Memory B cell (primary cell): ENCODE measurements around the gene INPP5K.
"Not testable (repeated sequence)": the region's sequence is repeated elsewhere in the genome, so short reads cannot be mapped to it uniquely, and the experiment has no call there.

Experiments
- ATAC-seq: fragments of 150-1000 bp; cut with Tn5 transposase; 2 replicates; pipeline ENCODE4 v1.10.0; 2021; ENCODE audit warnings: low read depth, mild to moderate bottlenecking, moderate library complexity
- DNase-seq, 2 donors: peaks; one replicate each; pipeline ENCODE4 v3.0.0; 2022; ENCODE audit warnings: low spot score in 2 of 2
- H3K27ac Mint-ChIP-seq: one replicate; pipeline ENCODE4 v1.8.0; 2022; ENCODE audit warnings: mild to moderate bottlenecking, moderate library complexity, mixed read lengths
- H3K27me3 Mint-ChIP-seq: one replicate; pipeline ENCODE4 v1.8.0; 2022; ENCODE audit warnings: mixed read lengths
- H3K36me3 Mint-ChIP-seq: one replicate; pipeline ENCODE4 v1.8.0; 2022; ENCODE audit warnings: mild to moderate bottlenecking, mixed read lengths
- H3K4me1 Mint-ChIP-seq: one replicate; pipeline ENCODE4 v1.8.0; 2022; ENCODE audit warnings: mixed read lengths
- H3K4me3 Mint-ChIP-seq: one replicate; pipeline ENCODE4 v1.8.0; 2022; ENCODE audit warnings: mild to moderate bottlenecking, moderate library complexity, mixed read lengths
- H3K9me3 Mint-ChIP-seq: one replicate; pipeline ENCODE4 v1.8.0; 2022; ENCODE audit warnings: mixed read lengths

Gene INPP5K

GRCh38 chr17:1462164-1463112 is 54.0 kb downstream of the INPP5K start:
- H3K27ac Mint-ChIP-seq = peak overlapping the region; percentile 82

GRCh38 chr17:1461198-1461944 is 55.0 kb downstream of the INPP5K start:
- H3K4me1 Mint-ChIP-seq = peaks cover 32% of the 10 kb centered on the region
- H3K4me3 Mint-ChIP-seq = no peak overlapping the region
- H3K27ac Mint-ChIP-seq = no peak overlapping the region
- no peaks in the 10 kb centered on the region for H3K36me3 Mint-ChIP-seq
- H3K27me3 Mint-ChIP-seq = peaks cover 4% of the 10 kb centered on the region
- H3K9me3 Mint-ChIP-seq = no peaks in the 10 kb centered on the region
- no peak for DNase-seq
- ATAC-seq = no peak

More at GRCh38 chr17:1462164-1463112, 54.0 kb downstream of the INPP5K start:
- Mint-ChIP-seq H3K36me3 (no peaks in the 10 kb centered on the region), H3K4me3 (peak overlapping the region; percentile 78), H3K27me3 (peaks cover 4% of the 10 kb centered on the region), H3K4me1 (peaks cover 29% of the 10 kb centered on the region), H3K9me3 (no peaks in the 10 kb centered on the region)
- ATAC-seq = no peak
- DNase-seq = no peak

GRCh38 chr17:1460233-1460632 is 56.2 kb downstream of the INPP5K start:
- no peak for DNase-seq
- ATAC-seq = no peak
- Mint-ChIP-seq H3K27ac (no peak overlapping the region), H3K27me3 (peaks cover 4% of the 10 kb centered on the region), H3K4me3 (no peak overlapping the region), H3K9me3 (no peaks in the 10 kb centered on the region), H3K4me1 (peaks cover 34% of the 10 kb centered on the region), H3K36me3 (no peaks in the 10 kb centered on the region)

GRCh38 chr17:1455797-1456599 is 60.4 kb downstream of the INPP5K start, which contains the start of gene CRK:
TSS of gene CRK (minus strand) at chr17:1456232. CDS start at chr17:1456117, 115 bp downstream.
- H3K27ac Mint-ChIP-seq = peak within 1 kb of the TSS; percentile 86
- peaks cover 29% of the 10 kb centered on the region for H3K4me1 Mint-ChIP-seq
- no peaks in the 10 kb centered on the region for H3K9me3 Mint-ChIP-seq
- H3K36me3 Mint-ChIP-seq = no peaks in the 10 kb centered on the region
- ATAC-seq = peak; percentile 89
- H3K4me3 Mint-ChIP-seq = peak within 1 kb of the TSS; percentile 88
- H3K27me3 Mint-ChIP-seq = peaks cover 4% of the 10 kb centered on the region
- peak; percentile 97 to 99 for DNase-seq

- H3K27me3 Mint-ChIP-seq = peaks cover 4% of the 10 kb centered on the region
- peaks cover 29% of the 10 kb centered on the region for H3K4me1 Mint-ChIP-seq
- H3K9me3 Mint-ChIP-seq = no peaks in the 10 kb centered on the region
- ATAC-seq = peak; percentile 33
- H3K27ac Mint-ChIP-seq = peak overlapping the region; percentile 86
- no peaks in the 10 kb centered on the region for H3K36me3 Mint-ChIP-seq
- H3K4me3 Mint-ChIP-seq = peak overlapping the region; percentile 88
- peak; percentile 37 to 63 for DNase-seq
These were observed 61.1 kb downstream of the INPP5K start for GRCh38 chr17:1455291-1455796.

- ATAC-seq = no peak
- DNase-seq = no peak
- Mint-ChIP-seq H3K4me1 (peaks cover 25% of the 10 kb centered on the region), H3K27me3 (peaks cover 1% of the 10 kb centered on the region), H3K27ac (peak overlapping the region; percentile 86), H3K9me3 (no peaks in the 10 kb centered on the region), H3K36me3 (peaks cover under 1% of the 10 kb centered on the region), H3K4me3 (peak overlapping the region; percentile 88)
These were observed 61.9 kb downstream of the INPP5K start for GRCh38 chr17:1454541-1454940.

GRCh38 chr17:1453694-1454093 is 62.7 kb downstream of the INPP5K start:
- H3K9me3 Mint-ChIP-seq, H3K27me3 Mint-ChIP-seq, DNase-seq, ATAC-seq, H3K36me3 Mint-ChIP-seq: not testable (repeated sequence)
- H3K27ac Mint-ChIP-seq = peak overlapping the region; percentile 38
- peak overlapping the region; percentile 53 for H3K4me3 Mint-ChIP-seq
- peaks cover 33% of the 10 kb centered on the region for H3K4me1 Mint-ChIP-seq

- H3K9me3 Mint-ChIP-seq = no peaks in the 10 kb centered on the region
- peaks cover 1% of the 10 kb centered on the region for H3K27me3 Mint-ChIP-seq
- H3K4me1 Mint-ChIP-seq = peaks cover 33% of the 10 kb centered on the region
- no peak for ATAC-seq
- H3K27ac Mint-ChIP-seq = peak overlapping the region; percentile 38
- no peak overlapping the region for H3K4me3 Mint-ChIP-seq
- H3K36me3 Mint-ChIP-seq = peaks cover 2% of the 10 kb centered on the region
- no peak for DNase-seq
These were observed 63.6 kb downstream of the INPP5K start for GRCh38 chr17:1452836-1453235.

GRCh38 chr17:1450261-1450660 is 66.2 kb downstream of the INPP5K start:
- ATAC-seq, DNase-seq, H3K27me3 Mint-ChIP-seq, H3K36me3 Mint-ChIP-seq, H3K9me3 Mint-ChIP-seq, H3K27ac Mint-ChIP-seq, H3K4me3 Mint-ChIP-seq: not testable (repeated sequence)
- peaks cover 32% of the 10 kb centered on the region for H3K4me1 Mint-ChIP-seq

GRCh38 chr17:1449412-1449967 is 66.9 kb downstream of the INPP5K start:
- Mint-ChIP-seq H3K4me1 (peaks cover 29% of the 10 kb centered on the region), H3K36me3 (peaks cover 2% of the 10 kb centered on the region), H3K27me3 (no peaks in the 10 kb centered on the region), H3K4me3 (no peak overlapping the region), H3K27ac (peak overlapping the region; percentile 49), H3K9me3 (no peaks in the 10 kb centered on the region)
- ATAC-seq (no peak), DNase-seq (no peak)

- no peak for ATAC-seq
- H3K4me1 Mint-ChIP-seq = peaks cover 18% of the 10 kb centered on the region
- no peak overlapping the region for H3K4me3 Mint-ChIP-seq
- DNase-seq = no peak
- H3K27me3 Mint-ChIP-seq = no peaks in the 10 kb centered on the region
- H3K36me3 Mint-ChIP-seq = peaks cover 2% of the 10 kb centered on the region
- H3K27ac Mint-ChIP-seq = no peak overlapping the region
- H3K9me3 Mint-ChIP-seq = no peaks in the 10 kb centered on the region
These were observed 69.4 kb downstream of the INPP5K start for GRCh38 chr17:1447052-1447451.

- no peak for ATAC-seq
- H3K9me3 Mint-ChIP-seq = no peaks in the 10 kb centered on the region
- DNase-seq = no peak
- no peak overlapping the region for H3K27ac Mint-ChIP-seq
- no peak overlapping the region for H3K4me3 Mint-ChIP-seq
- H3K4me1 Mint-ChIP-seq = peaks cover 17% of the 10 kb centered on the region
- H3K27me3 Mint-ChIP-seq = no peaks in the 10 kb centered on the region
- peaks cover 2% of the 10 kb centered on the region for H3K36me3 Mint-ChIP-seq
These were observed 70.2 kb downstream of the INPP5K start for GRCh38 chr17:1446201-1446600.

- H3K4me3 Mint-ChIP-seq, H3K9me3 Mint-ChIP-seq, ATAC-seq, DNase-seq, H3K27ac Mint-ChIP-seq, H3K27me3 Mint-ChIP-seq, H3K36me3 Mint-ChIP-seq: not testable (repeated sequence)
- peaks cover 17% of the 10 kb centered on the region for H3K4me1 Mint-ChIP-seq
These were observed 70.7 kb downstream of the INPP5K start for GRCh38 chr17:1445695-1446094.
